ENCODE measurements around the gene RGP1.

The RGP1 gene

GRCh38 chr9:35758475-35759050 is 9.5 kb downstream of the RGP1 start:
- no peak for TF ChIP-seq CTCF (conservative IDR thresholded peaks at IDR 0.05; ENCODE audit: low read depth, low read length)
- no peak for DNase-seq (ENCODE audit: low read depth)
- no peak overlapping the region for H3K4me3 ChIP-seq (ENCODE audit: low read length)

- TF ChIP-seq CTCF (conservative IDR thresholded peaks at IDR 0.05; ENCODE audit: low read depth, low read length): no peak
- no peak overlapping the region for H3K4me3 ChIP-seq (ENCODE audit: low read length)
- no peak for DNase-seq (ENCODE audit: low read depth)
These were observed 10.7 kb downstream of the RGP1 start for GRCh38 chr9:35759795-35760194.

DNA sequence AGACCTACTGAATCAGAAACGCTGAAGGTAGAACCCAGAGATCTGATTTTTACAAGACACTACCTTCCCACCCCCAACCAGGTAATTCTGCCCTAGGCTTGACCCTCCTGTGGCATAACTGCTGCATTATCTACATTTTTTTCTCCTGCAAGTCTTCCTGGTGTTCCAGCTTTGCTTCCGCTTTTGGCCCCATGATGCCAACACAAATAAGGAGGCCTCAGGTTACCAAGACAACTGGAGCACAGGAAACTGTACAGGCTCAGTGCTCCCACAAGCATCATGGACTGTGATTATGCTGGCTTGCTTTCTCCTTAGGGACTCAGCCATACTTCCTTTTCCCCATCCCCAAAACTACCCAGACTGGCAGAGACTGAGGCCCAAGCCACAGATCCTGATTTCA is 11.6 kb downstream of the RGP1 start:
- DNase-seq (ENCODE audit: low read depth): peak; percentile 52
- no peak overlapping the region for H3K4me3 ChIP-seq (ENCODE audit: low read length)
- TF ChIP-seq CTCF (conservative IDR thresholded peaks at IDR 0.05; ENCODE audit: low read depth, low read length): no peak

DNA sequence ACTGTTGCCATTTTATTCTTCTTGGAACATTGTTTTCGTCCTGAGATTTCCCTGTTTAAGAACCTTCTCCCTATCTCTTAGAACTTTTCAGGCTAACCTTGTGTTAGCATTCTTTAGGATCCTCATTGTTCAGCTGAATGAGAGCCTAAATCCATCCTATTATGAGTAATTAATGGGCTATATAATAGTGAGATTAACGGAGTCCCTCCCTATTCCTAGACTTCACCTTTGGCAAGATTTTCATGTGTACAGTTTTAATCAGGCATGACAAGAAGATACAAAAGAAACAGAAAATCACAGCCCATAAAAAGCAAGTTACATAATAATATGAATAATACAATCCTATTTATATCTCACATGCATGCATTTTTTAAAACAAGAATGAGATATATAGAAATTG is 14.1 kb downstream of the RGP1 start:
- no peak overlapping the region for H3K4me3 ChIP-seq (ENCODE audit: low read length)
- DNase-seq (ENCODE audit: low read depth): no peak
- no peak for TF ChIP-seq CTCF (conservative IDR thresholded peaks at IDR 0.05; ENCODE audit: low read depth, low read length)

- no peak for DNase-seq (ENCODE audit: low read depth)
- no peak overlapping the region for H3K4me3 ChIP-seq (ENCODE audit: low read length)
- TF ChIP-seq CTCF (conservative IDR thresholded peaks at IDR 0.05; ENCODE audit: low read depth, low read length): no peak
These were observed 14.7 kb downstream of the RGP1 start for GRCh38 chr9:35763803-35764202.

DNA sequence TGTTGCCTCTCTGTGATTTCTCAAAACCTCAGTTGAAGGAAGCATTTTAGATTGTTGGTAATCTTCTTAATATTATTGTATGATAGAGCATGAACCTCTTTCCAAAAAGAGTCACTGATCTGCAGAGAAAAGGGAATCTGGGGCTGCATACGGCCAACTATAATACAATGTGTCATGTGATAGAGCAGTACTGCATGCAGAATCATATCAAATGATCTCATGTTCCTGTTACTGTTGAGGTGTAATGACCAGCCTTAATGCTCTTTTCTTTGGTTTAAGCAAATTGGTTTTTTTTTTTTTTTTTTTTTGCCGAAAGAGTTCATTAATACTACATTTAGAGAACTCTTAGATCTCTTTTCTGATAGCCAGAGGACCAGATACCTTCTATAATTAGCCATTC is 17.9 kb downstream of the RGP1 start:
- DNase-seq (ENCODE audit: low read depth): no peak
- no peak for TF ChIP-seq CTCF (conservative IDR thresholded peaks at IDR 0.05; ENCODE audit: low read depth, low read length)
- H3K4me3 ChIP-seq (ENCODE audit: low read length): no peak overlapping the region

DNA sequence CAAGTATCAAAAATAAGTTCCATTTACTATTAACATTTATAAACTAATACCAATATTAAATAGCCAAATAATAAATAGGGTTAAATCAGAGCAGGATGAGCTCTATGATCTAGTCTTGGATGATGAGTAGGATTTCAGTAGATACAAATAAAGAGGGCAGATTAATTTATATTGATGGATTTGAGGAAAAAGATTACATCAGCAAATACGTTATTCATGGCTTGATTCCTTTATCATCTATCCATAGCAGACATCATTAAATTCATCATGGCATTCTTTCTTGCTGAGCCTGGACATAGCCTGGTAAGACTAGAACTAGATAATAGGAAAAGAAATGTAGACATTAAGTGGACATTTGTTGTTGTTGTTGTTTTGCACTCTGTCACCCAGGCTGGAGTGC is 18.4 kb downstream of the RGP1 start:
- no peak for TF ChIP-seq CTCF (conservative IDR thresholded peaks at IDR 0.05; ENCODE audit: low read depth, low read length)
- DNase-seq (ENCODE audit: low read depth): no peak
- H3K4me3 ChIP-seq (ENCODE audit: low read length): no peak overlapping the region

All from retinal pigment epithelial cell (primary cell).